GM10266 (cell line): ENCODE measurements around the gene OAS2.

Source experiments
- DNase-seq: peaks from one replicate; pipeline ENCODE4 v3.0.0; 2012; ENCODE audit errors: extremely low spot score
- CTCF ChIP-seq: IDR thresholded peaks from 2 replicates; pipeline ENCODE4 v1.5.1; 2012; ENCODE audit warnings: mild to moderate bottlenecking, low read depth; ENCODE audit not compliant: control insufficient read depth, insufficient read depth; ENCODE audit errors: missing control alignments

OAS2 gene

GRCh38 chr12:112936264-112936663 lies 42.1 kb upstream of the OAS2 start:
- TF ChIP-seq CTCF, result no peak
- DNase-seq, result no peak

GRCh38 chr12:112936927-112937326 lies 41.4 kb upstream of the OAS2 start:
- no peak for TF ChIP-seq CTCF
- no peak for DNase-seq

- DNase-seq, result peak; percentile 63
These were observed 40.3 kb upstream of the OAS2 start, which contains the start of gene OAS3 for GRCh38 chr12:112937741-112938719. OAS3 (plus strand) TSS chr12:112938474; CDS start chr12:112938531, 57 bp downstream.

GRCh38 chr12:112938751-112939150 lies 39.6 kb upstream of the OAS2 start:
- no peak for TF ChIP-seq CTCF
- DNase-seq, result no peak

More at GRCh38 chr12:112937741-112938719, 40.3 kb upstream of the OAS2 start, which contains the start of gene OAS3:
- TF ChIP-seq CTCF, result peak; percentile 2

- no peak for TF ChIP-seq CTCF
- peak; percentile 73 for DNase-seq
These were observed 38.4 kb upstream of the OAS2 start for GRCh38 chr12:112939761-112940381.

GRCh38 chr12:112941528-112942335 lies 36.6 kb upstream of the OAS2 start:
- no peak for TF ChIP-seq CTCF
- no peak for DNase-seq

- no peak for DNase-seq
- no peak for TF ChIP-seq CTCF
These were observed 35.7 kb upstream of the OAS2 start for GRCh38 chr12:112942572-112942971.
